HUES6 (cell line): ENCODE results near the gene TSGA10.
"Not testable (repeated sequence)": the region's sequence is repeated elsewhere in the genome, so short reads cannot be mapped to it uniquely, and the experiment has no call there.

Source experiments
- H3K27ac ChIP-seq: 2 replicates; pipeline ENCODE4 v1.7.0; 2013; ENCODE audit warnings: low read depth, mild to moderate bottlenecking, low read length, inconsistent platforms
- H3K27me3 ChIP-seq: 2 replicates; pipeline ENCODE4 v1.6.1; 2013; ENCODE audit warnings: low read length; ENCODE audit not compliant: control insufficient read depth, insufficient read depth
- H3K36me3 ChIP-seq: 2 replicates; pipeline ENCODE4 v1.6.1; 2013; ENCODE audit warnings: low read length; ENCODE audit not compliant: control insufficient read depth, insufficient read depth
- H3K4me1 ChIP-seq: 2 replicates; pipeline ENCODE4 v1.6.1; 2013; ENCODE audit warnings: low read length; ENCODE audit not compliant: control insufficient read depth, insufficient read depth
- H3K4me3 ChIP-seq: 2 replicates; pipeline ENCODE4 v1.5.1; 2013; ENCODE audit warnings: low read depth, low read length
- H3K9ac ChIP-seq: one replicate; pipeline ENCODE4 v1.6.1; 2013; ENCODE audit warnings: mild to moderate bottlenecking, low read length
- H3K9me3 ChIP-seq: 2 replicates; pipeline ENCODE4 v1.6.1; 2013; ENCODE audit warnings: low read depth, low read length; ENCODE audit not compliant: control insufficient read depth, insufficient read depth

TSGA10 gene

DNA sequence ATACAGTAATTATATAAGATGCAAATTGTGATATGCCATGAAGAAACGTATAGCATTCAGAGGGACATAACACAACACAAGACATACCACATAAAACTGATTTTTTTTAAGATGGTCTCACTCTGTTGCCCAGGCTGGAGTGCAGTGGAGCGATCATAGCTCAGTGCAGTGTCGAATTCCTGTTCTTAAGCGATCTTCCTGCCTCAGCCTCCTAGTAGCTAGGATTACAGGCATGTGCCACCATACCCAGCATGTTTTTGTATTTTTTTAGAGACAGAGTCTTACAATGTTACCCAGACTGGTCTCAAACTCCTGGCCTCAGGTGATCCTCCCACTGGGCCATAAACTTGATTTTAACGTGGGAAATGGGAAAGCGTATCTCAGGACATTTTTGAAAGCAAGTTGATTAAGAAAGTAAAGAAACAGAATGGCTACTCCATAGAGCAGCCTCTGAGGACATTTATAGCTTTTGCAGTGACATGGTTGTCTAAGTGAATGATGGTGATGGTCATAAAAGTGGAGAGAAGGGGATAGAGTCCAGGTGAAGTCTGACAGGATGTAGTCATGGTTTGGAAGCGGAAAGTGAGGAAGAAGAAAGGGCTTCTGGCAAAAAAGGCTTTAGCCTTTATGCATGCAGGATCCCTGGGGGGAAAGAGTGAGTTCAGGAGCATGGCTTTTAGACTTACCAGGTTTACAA, 2.4 kb downstream of the TSGA10 start:
- H3K4me1 ChIP-seq = peaks cover 10% of the 10 kb centered on the region
- H3K9ac ChIP-seq = no peak overlapping the region
- peaks cover 7% of the 10 kb centered on the region; the same call in 1 of the 2 replicates for H3K36me3 ChIP-seq
- H3K4me3 ChIP-seq = no peak overlapping the region
- no peaks in the 10 kb centered on the region for H3K9me3 ChIP-seq
- no peak overlapping the region for H3K27ac ChIP-seq
- no peaks in the 10 kb centered on the region for H3K27me3 ChIP-seq

DNA sequence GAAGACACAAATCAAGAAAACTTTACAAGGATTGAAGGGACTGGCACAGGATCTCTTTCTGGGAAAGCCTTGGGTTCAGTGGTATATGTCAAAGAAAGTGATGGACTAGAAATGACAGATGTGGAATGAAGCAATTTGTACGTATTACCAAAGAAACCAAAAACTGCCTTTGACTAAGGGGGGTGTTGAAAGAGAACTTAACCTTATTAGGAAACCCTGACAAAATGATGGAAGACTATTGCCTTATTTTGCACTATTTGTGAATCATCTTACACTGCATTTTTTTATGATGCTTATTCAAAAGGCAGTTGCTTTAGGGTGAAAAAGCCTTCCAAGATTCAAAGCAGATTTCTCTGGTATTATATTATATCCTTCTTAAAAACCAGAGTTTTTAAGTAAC, 4.0 kb downstream of the TSGA10 start:
- Histone ChIP-seq H3K27ac (no peak overlapping the region), H3K9ac (no peak overlapping the region), H3K4me1 (peaks cover 8% of the 10 kb centered on the region), H3K36me3 (no peaks in the 10 kb centered on the region), H3K27me3 (no peaks in the 10 kb centered on the region), H3K4me3 (no peak overlapping the region), H3K9me3 (no peaks in the 10 kb centered on the region)

DNA sequence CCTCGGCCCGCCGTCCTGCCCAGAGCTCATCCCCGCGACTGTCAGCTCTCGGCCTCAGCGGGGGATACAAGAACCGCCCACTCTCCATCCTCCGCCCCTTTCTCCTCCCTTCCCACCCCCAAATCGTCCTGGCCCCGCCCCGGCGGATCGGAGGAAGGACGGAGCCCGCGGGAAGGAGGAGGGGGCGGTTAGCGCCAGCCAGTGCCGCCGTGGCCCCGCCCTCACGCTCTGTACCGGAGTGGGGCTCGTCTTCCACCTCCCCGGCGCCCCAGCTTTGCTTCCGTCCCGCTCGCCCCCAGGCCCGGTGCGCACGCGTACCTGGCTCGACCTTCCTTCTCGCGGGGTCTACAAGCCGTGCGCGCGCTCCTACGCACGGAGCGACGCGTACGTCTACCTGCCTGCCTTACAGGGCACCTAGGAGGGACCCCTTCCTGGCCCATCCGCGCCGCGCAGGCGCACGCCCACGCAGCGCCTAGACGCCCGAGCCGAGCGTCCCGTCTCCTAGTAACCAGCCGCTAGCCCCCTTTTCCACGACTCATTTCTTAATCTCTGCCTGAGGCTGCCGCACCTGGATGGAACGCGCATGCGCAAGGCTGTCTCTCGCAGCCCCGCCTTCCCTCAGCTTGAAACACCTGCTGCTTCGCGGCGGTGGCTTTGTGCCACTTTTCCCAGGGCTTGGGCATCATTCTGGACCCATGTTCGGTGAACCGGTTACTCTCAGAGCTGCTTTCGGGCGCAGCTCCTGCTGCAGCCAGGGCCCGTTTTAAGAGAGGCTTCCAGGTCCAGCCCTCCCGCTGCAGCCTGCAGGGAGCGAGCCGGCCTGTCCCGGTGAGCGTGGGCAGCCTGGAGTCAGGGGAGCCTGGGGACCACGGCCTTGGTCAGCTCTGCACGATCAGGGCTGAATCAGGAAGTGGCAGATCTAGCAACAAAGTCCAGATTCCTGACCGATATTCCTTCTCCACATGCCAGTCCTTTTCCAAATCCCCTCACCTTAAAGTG, 13.3 kb downstream of the TSGA10 start, which contains the start of gene C2orf15:
C2orf15 (plus strand) TSS at position 598 of the 999 bp plus-strand sequence. CDS start 8,852 bp downstream, outside the sequence.
- Histone ChIP-seq H3K36me3 (no peaks in the 10 kb centered on the region), H3K4me1 (no peaks in the 10 kb centered on the region), H3K9ac (peak within 1 kb of the TSS; percentile 58), H3K27ac (peak within 1 kb of the TSS; percentile 58; the same call in 1 of the 2 replicates), H3K9me3 (peaks cover 4% of the 10 kb centered on the region; the same call in 1 of the 2 replicates), H3K4me3 (peak within 1 kb of the TSS; percentile 84), H3K27me3 (no peaks in the 10 kb centered on the region)

DNA sequence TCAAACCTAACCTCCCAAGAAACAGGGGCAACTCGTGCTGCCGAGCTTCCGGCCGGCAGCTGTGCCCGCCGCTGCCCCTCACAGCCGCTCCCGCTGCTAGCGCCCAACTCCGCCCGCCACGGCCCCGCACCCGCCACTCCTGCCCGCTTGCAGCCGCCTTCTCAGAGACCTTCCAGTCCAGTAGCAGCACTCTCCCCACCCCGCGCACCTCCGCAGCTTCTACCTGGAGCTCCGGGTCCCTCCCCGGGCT, 14.0 kb downstream of the TSGA10 start:
- Histone ChIP-seq H3K9me3 (peaks cover 4% of the 10 kb centered on the region; the same call in 1 of the 2 replicates), H3K9ac (peak overlapping the region; percentile 58), H3K4me1 (no peaks in the 10 kb centered on the region), H3K27ac (peak overlapping the region; percentile 58; the same call in 1 of the 2 replicates), H3K4me3 (peak overlapping the region; percentile 84), H3K27me3 (no peaks in the 10 kb centered on the region), H3K36me3 (no peaks in the 10 kb centered on the region)

DNA sequence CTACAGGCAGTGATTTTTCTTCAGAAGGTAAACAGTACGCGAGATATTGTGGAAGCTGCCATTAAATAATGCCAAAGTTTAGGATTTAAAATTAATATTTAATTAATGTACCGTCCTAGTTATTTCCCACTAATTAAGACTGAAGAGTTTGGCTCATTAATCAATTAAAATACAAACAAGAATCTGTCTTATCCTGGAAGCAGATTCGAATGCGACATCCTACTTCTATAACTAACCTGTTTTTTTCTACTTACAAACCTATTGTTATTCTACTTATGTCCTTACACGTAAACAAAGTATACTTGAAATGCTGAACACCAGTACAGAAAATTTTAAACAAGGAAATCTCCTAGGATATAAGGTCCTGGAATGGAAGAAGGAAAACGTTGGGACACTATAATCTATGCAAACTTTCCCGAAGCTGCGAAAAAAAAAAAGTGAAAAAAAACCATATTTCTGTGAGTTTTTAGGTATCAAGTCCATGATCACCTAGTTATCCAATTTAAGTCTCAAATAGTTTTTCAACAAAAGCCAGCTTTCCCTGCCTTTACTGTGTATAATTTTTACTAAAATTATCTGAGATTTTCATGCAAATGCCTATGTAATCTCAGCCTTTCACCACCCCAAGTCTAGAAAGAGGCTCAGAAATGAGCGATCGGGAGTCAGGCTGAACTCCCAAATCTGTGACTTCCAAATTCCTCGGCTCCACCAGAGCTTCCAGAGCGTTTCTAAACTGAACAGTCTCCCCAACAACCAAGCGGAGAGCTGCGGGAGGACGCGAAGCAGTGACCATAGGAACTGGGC, 14.5 kb downstream of the TSGA10 start:
- H3K27ac ChIP-seq = 0 out of 2 replicates have a peak overlapping the region, but pooled peaks have one; percentile 58
- H3K9ac ChIP-seq = peak overlapping the region; percentile 58
- H3K4me3 ChIP-seq = peak overlapping the region; percentile 84
- peaks cover 7% of the 10 kb centered on the region; the same call in 1 of the 2 replicates for H3K9me3 ChIP-seq
- H3K36me3 ChIP-seq = no peaks in the 10 kb centered on the region
- H3K27me3 ChIP-seq = no peaks in the 10 kb centered on the region
- H3K4me1 ChIP-seq = no peaks in the 10 kb centered on the region

DNA sequence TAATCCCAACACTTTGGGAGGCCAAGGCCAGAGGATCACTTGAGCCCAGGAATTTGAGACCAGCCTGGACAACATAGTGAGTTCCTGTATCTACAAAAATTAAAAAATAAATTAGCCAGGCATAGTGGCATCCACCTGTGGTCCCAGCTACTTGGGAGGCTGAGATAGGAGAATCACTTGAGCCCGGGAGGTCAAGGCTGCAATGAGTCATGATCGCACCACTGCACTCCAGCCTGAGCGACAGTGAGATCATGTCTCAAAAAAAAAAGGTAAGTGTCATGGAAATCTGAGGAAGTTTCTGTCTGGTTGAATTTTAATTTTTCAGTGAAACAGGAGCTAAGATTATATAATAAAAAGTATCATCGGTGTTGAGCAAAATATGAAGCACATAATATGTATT, 15.7 kb downstream of the TSGA10 start:
- peaks cover 15% of the 10 kb centered on the region for H3K9me3 ChIP-seq
- no peak overlapping the region for H3K9ac ChIP-seq
- H3K27ac ChIP-seq = no peak overlapping the region
- H3K4me3 ChIP-seq = no peak overlapping the region
- H3K36me3 ChIP-seq = no peaks in the 10 kb centered on the region
- H3K4me1 ChIP-seq = no peaks in the 10 kb centered on the region
- H3K27me3 ChIP-seq = no peaks in the 10 kb centered on the region

DNA sequence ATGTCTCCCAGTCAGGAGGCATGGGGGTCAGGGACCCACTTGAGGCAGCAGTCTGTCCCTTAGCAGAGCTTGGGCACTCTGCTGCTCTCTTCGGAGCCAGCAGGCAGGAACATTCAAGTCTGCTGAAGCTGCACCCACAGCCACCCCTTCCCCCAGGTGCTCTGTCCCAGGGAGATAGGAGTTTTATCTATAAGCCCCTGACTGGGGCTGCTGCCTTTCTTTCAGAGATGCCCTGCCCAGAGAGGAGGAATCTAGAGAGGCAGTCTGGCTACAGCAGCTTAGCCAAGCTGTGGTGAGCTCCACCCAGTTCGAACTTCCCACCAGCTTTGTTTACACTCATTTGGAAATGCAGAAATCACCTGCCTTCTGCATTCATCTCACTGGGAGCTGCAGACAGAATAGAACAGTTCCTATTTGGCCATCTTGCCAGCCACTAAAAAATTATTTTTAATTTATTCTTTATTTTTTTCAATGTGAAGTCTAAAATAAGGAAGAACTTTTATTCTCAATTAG, 19.6 kb downstream of the TSGA10 start:
- H3K9ac ChIP-seq, H3K27ac ChIP-seq, H3K4me3 ChIP-seq, H3K36me3 ChIP-seq, H3K4me1 ChIP-seq, H3K27me3 ChIP-seq: not testable (repeated sequence)
- H3K9me3 ChIP-seq = peaks cover 25% of the 10 kb centered on the region

DNA sequence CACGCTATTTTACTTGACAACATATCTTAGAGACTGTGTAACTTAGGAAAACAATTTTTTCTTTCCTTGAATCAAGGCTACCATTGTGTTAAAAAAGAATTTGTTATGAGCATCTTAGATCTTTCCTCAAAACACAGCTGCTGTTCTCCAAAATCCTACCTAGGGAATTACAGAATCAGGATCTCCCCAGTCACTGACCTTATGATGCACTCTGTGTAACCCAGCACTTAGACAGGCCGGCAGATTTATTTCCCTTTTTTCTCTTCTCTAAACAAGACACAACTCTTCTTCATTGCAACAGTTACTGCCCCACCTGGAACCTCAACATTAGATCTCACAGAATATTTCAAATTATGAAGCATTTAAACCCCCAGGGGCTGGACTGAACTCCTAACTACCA, 26.8 kb downstream of the TSGA10 start:
- no peaks in the 10 kb centered on the region for H3K27me3 ChIP-seq
- no peak overlapping the region for H3K9ac ChIP-seq
- H3K4me3 ChIP-seq = no peak overlapping the region
- H3K36me3 ChIP-seq = peaks cover 13% of the 10 kb centered on the region
- H3K9me3 ChIP-seq = peaks cover 16% of the 10 kb centered on the region
- no peaks in the 10 kb centered on the region for H3K4me1 ChIP-seq
- no peak overlapping the region for H3K27ac ChIP-seq

DNA sequence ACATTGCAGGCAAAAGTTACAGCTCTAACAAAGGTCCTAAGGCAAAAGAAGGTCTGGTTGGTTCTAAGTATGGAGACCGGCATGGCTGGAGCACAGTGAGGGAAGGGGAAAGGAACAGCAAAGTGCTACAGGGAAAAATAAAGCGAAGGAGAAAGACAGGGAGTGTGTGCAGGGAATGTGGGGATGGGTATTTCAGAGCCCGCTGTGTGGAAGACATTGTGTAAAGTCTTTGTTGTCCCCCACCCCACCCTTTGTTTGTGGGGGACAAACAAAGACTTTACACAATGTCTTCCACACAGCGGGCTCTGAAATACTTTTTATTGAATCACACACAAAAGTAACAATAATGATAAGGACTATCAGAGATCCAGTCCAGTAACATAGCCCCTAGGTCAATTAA, 42.1 kb downstream of the TSGA10 start:
- H3K27me3 ChIP-seq = no peaks in the 10 kb centered on the region
- H3K4me3 ChIP-seq = no peak overlapping the region
- no peaks in the 10 kb centered on the region for H3K9me3 ChIP-seq
- H3K36me3 ChIP-seq = no peaks in the 10 kb centered on the region
- H3K27ac ChIP-seq = no peak overlapping the region
- no peak overlapping the region for H3K9ac ChIP-seq
- H3K4me1 ChIP-seq = no peaks in the 10 kb centered on the region

DNA sequence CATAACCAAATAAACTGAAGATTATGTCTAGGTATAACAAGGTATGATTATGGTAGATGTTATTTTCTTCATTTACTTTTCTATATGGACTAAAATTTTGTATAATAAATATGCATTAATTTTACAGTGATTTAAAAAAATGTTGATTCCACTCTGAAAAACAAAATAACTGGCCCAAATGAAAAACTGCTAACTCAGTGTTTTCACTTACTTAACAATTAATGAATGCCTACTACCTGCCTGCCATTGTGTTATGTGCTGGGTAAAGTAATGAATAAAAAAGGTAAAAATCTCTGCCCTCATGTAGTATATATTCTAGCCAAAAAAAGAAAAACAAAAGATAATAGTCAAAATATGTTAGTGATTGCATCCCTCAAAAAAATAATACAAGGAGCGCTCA, 42.8 kb downstream of the TSGA10 start:
- H3K27me3 ChIP-seq = no peaks in the 10 kb centered on the region
- H3K9ac ChIP-seq = no peak overlapping the region
- no peaks in the 10 kb centered on the region for H3K9me3 ChIP-seq
- no peaks in the 10 kb centered on the region for H3K4me1 ChIP-seq
- no peak overlapping the region for H3K4me3 ChIP-seq
- no peak overlapping the region for H3K27ac ChIP-seq
- H3K36me3 ChIP-seq = no peaks in the 10 kb centered on the region
